H1 (cell line): ENCODE measurements around the gene TRIM65. TPM values are rescaled to one million over a fixed set of nuclear protein-coding genes. Genes with fewer than 3 reads are reported as not detected.

Experiments
- CTCF ChIA-PET: fragments of 300-600 bp; sonication (Branson Sonifier 250); formaldehyde crosslinking; loops from one replicate; lab custom pipeline; 2021; ENCODE audit not compliant: partially characterized antibody; lab: Charles Lee
- POLR2A ChIA-PET: fragments of 300-600 bp; sonication (Branson Sonifier 250); formaldehyde crosslinking; loops from one replicate; lab custom pipeline; 2021; ENCODE audit warnings: inconsistent platforms; ENCODE audit not compliant: partially characterized antibody; lab: Charles Lee
- DNase-seq, 2 experiments: peaks; one replicate each; pipeline versions ENCODE4 v3.0.0 to v3.0.0-alpha.2; 2010 to 2022; ENCODE audit warnings: low spot score in 2 of 2, low read depth in 1 of 2, mixed read lengths in 1 of 2
- FAIRE-seq: peaks from 2 replicates; lab custom pipeline; 2011; peaks lifted over from hg19 to GRCh38; lab: Jason Lieb, UNC
- H2AFZ ChIP-seq: 2 replicates; pipeline ENCODE4 v1.8.1; 2012; ENCODE audit warnings: low read length, inconsistent platforms
- H2AK5ac ChIP-seq: 2 replicates; pipeline ENCODE4 v1.6.1; 2013; ENCODE audit warnings: low read depth, low read length
- H2BK120ac ChIP-seq: replicated peaks from 2 replicates; pipeline ENCODE3; 2013; ENCODE audit warnings: low read depth, low read length, inconsistent platforms
- H2BK12ac ChIP-seq: 2 replicates; pipeline ENCODE4 v1.6.1; 2013; ENCODE audit warnings: low read depth, low read length
- H2BK15ac ChIP-seq: 2 replicates; pipeline ENCODE4 v1.6.1; 2013; ENCODE audit warnings: low read length
- H2BK20ac ChIP-seq: 2 replicates; pipeline ENCODE4 v1.6.1; 2013; ENCODE audit warnings: low read length
- H2BK5ac ChIP-seq: 2 replicates; pipeline ENCODE4 v1.6.1; 2013; ENCODE audit warnings: low read depth, low read length
- H3K14ac ChIP-seq: 2 replicates; pipeline ENCODE4 v1.6.1; 2013; ENCODE audit warnings: inconsistent platforms; ENCODE audit not compliant: insufficient read length
- H3K18ac ChIP-seq: 2 replicates; pipeline ENCODE4 v1.6.1; 2013; ENCODE audit warnings: low read length; ENCODE audit errors: extremely low read depth
- H3K23ac ChIP-seq: 2 replicates; pipeline ENCODE4 v1.6.1; 2013; ENCODE audit warnings: inconsistent platforms; ENCODE audit not compliant: insufficient read length
- H3K23me2 ChIP-seq: 2 replicates; pipeline ENCODE4 v1.6.1; 2013; ENCODE audit warnings: low read depth, low read length
- H3K27ac ChIP-seq: 2 replicates; pipeline ENCODE4 v1.6.1; 2011; ENCODE audit warnings: low read depth, low read length, inconsistent platforms
- H3K27me3 ChIP-seq, 4 experiments: replicated peaks in 1 of 4; 1 replicate in 1 of 4; 2 replicates in 3 of 4; pipeline versions ENCODE4 v1.6.1 to v1.8.1; 2011 to 2013; ENCODE audit warnings: low read length in 3 of 4, mild to moderate bottlenecking in 3 of 4, inconsistent platforms in 2 of 4, mixed read lengths in 2 of 4, moderate library complexity in 1 of 4; ENCODE audit not compliant: control insufficient read depth in 3 of 4, insufficient read depth in 3 of 4; ENCODE audit errors: extremely low read depth in 1 of 4
- H3K36me3 ChIP-seq, 4 experiments: 2 replicates each; pipeline versions ENCODE4 v1.6.1 to v1.8.1; 2011 to 2013; ENCODE audit warnings: mild to moderate bottlenecking in 4 of 4, low read length in 3 of 4, moderate library complexity in 2 of 4, control low read depth in 1 of 4, inconsistent platforms in 1 of 4; ENCODE audit not compliant: insufficient read depth in 4 of 4, control insufficient read depth in 2 of 4
- H3K4ac ChIP-seq: replicated peaks from 2 replicates; pipeline ENCODE3; 2013; ENCODE audit warnings: low read length, low read depth, mixed read lengths, inconsistent platforms; ENCODE audit not compliant: insufficient read length
- H3K4me1 ChIP-seq, 4 experiments: replicated peaks in 1 of 4; 1 replicate in 1 of 4; 2 replicates in 3 of 4; pipeline versions ENCODE4 v1.6.1 to v1.8.1; 2011 to 2013; ENCODE audit warnings: low read length in 3 of 4, inconsistent platforms in 2 of 4, mixed read lengths in 1 of 4; ENCODE audit not compliant: insufficient read depth in 4 of 4, control insufficient read depth in 3 of 4
- H3K4me2 ChIP-seq, 2 experiments: 2 replicates each; pipeline versions ENCODE4 v1.6.1 to v1.8.1; 2011 to 2013; ENCODE audit warnings: low read depth in 2 of 2, low read length in 2 of 2, control low read depth in 1 of 2, inconsistent platforms in 1 of 2, mild to moderate bottlenecking in 1 of 2; ENCODE audit not compliant: insufficient read depth in 1 of 2
- H3K4me3 ChIP-seq, 4 experiments: fragments of 200-600, 300-600 bp in 1 of 4; sonication (generic), shearing (Covaris generic), sonication (Bioruptor Twin) in 1 of 4; 2 replicates each; pipeline versions ENCODE4 v1.5.1 to v1.8.1; 2011 to 2016; ENCODE audit warnings: low read length in 4 of 4, low read depth in 3 of 4, control low read depth in 2 of 4, inconsistent platforms in 2 of 4, mild to moderate bottlenecking in 2 of 4, mixed read lengths in 1 of 4, moderate library complexity in 1 of 4; ENCODE audit not compliant: insufficient read depth in 2 of 4; ENCODE audit errors: extremely low read depth in 1 of 4
- H3K56ac ChIP-seq: replicated peaks from 2 replicates; pipeline ENCODE3; 2013; ENCODE audit warnings: low read depth, mild to moderate bottlenecking, mixed read lengths, low read length, inconsistent platforms; ENCODE audit not compliant: insufficient read length
- H3K79me1 ChIP-seq: 2 replicates; pipeline ENCODE4 v1.6.1; 2013; ENCODE audit warnings: low read depth, low read length, control low read depth
- H3K79me2 ChIP-seq, 2 experiments: 2 replicates each; pipeline versions ENCODE4 v1.6.1 to v1.8.1; 2012 to 2013; ENCODE audit warnings: low read length in 2 of 2, mild to moderate bottlenecking in 2 of 2, inconsistent platforms in 1 of 2; ENCODE audit not compliant: insufficient read depth in 2 of 2, control insufficient read depth in 1 of 2
- H3K9ac ChIP-seq, 4 experiments: replicated peaks in 1 of 4; 1 replicate in 1 of 4; 2 replicates in 3 of 4; pipeline versions ENCODE4 v1.6.1 to v1.8.1; 2011 to 2013; ENCODE audit warnings: low read depth in 3 of 4, low read length in 3 of 4, control low read depth in 2 of 4, mild to moderate bottlenecking in 2 of 4, moderate library complexity in 2 of 4, inconsistent platforms in 1 of 4; ENCODE audit errors: extremely low read depth in 1 of 4
- H3K9me3 ChIP-seq, 2 experiments: 2 replicates each; pipeline versions ENCODE4 v1.6.1 to v1.8.1; 2012 to 2013; ENCODE audit warnings: mild to moderate bottlenecking in 2 of 2, moderate library complexity in 2 of 2, control low read depth in 1 of 2, inconsistent platforms in 1 of 2, low read depth in 1 of 2, low read length in 1 of 2, mixed read lengths in 1 of 2; ENCODE audit not compliant: insufficient read depth in 2 of 2
- H4K20me1 ChIP-seq, 2 experiments: replicated peaks in 1 of 2; 2 replicates each; pipeline versions ENCODE3 to v1.8.1; 2011 to 2013; ENCODE audit warnings: inconsistent platforms in 2 of 2, low read length in 2 of 2, mild to moderate bottlenecking in 1 of 2; ENCODE audit not compliant: insufficient read depth in 2 of 2, control insufficient read depth in 1 of 2
- H4K5ac ChIP-seq: 2 replicates; pipeline ENCODE4 v1.6.1; 2013; ENCODE audit warnings: low read length, low read depth, mixed read lengths, inconsistent platforms; ENCODE audit not compliant: insufficient read length
- H4K8ac ChIP-seq: 2 replicates; pipeline ENCODE4 v1.8.0; 2013; ENCODE audit warnings: mild to moderate bottlenecking, moderate library complexity, low read length, inconsistent platforms; ENCODE audit not compliant: insufficient read depth; ENCODE audit errors: extremely low read depth
- H4K91ac ChIP-seq: replicated peaks from 2 replicates; pipeline ENCODE3; 2013; ENCODE audit warnings: low read length, mixed read lengths, inconsistent platforms; ENCODE audit not compliant: insufficient read length
- CBX8 ChIP-seq: fragments of 300-800, 300-1000 bp; sonication (generic); IDR thresholded peaks from 2 replicates; pipeline ENCODE4 v1.7.1; 2016; ENCODE audit warnings: low read depth, low read length, borderline replicate concordance
- GABPA ChIP-seq: IDR thresholded peaks from 2 replicates; pipeline ENCODE4 v1.6.1; 2011; ENCODE audit warnings: mild to moderate bottlenecking, low read length, moderate library complexity, borderline replicate concordance; ENCODE audit not compliant: insufficient read depth
- SRF ChIP-seq: IDR thresholded peaks from 2 replicates; pipeline ENCODE4 v1.6.1; 2011; ENCODE audit warnings: mild to moderate bottlenecking, low read depth, low read length, moderate library complexity
- WGBS, 2 experiments: shearing (Covaris generic) in 1 of 2; methylation state at CpG; one replicate each; pipeline versions ENCODE4 v1.1.6 to v1.1.7; 2013 to 2015; ENCODE audit warnings: low lambda C conversion rate in 2 of 2, mixed read lengths in 2 of 2, inconsistent platforms in 1 of 2, low coverage in 1 of 2, missing lambda C conversion rate in 1 of 2; ENCODE audit not compliant: insufficient replicate concordance in 2 of 2, insufficient coverage in 1 of 2, insufficient read length in 1 of 2; ENCODE audit errors: extremely low coverage in 1 of 2, missing lambda C conversion rate in 1 of 2; 5-methylcytosine and 5-hydroxymethylcytosine counted together
- polyA plus RNA-seq, 7 experiments: library from polyadenylated mRNA; depleted of rRNA in 3 of 7; stranded (reverse) in 5 of 7; unstranded in 2 of 7; fragments of >200 nt in 5 of 7; fragments of 200-250 nt in 2 of 7; gene quantifications; 1 replicate in 5 of 7; 2 replicates in 1 of 7; 4 replicates in 1 of 7; pipeline versions ENCODE4 v1.2.1 to v1.2.3, GENCODE V29; 2011 to 2013; ENCODE audit warnings: missing spikeins in 2 of 7, mixed read lengths in 2 of 7
- total RNA-seq: library from RNA; stranded (reverse); fragmentation: NEBNext Ultra II Directional; extraction: Animal tissue kit (Norgen Biotek cat#: 25700); gene quantifications from 2 replicates; pipeline ENCODE4 v1.2.1, GENCODE V29; 2021

The TRIM65 gene
- total and polyA plus RNA-seq, 2 of the 8 experiments (the other 6 are each of a cell fraction or from before 2014, with no cell fraction given): 21.2 to 48.6 TPM

DNA sequence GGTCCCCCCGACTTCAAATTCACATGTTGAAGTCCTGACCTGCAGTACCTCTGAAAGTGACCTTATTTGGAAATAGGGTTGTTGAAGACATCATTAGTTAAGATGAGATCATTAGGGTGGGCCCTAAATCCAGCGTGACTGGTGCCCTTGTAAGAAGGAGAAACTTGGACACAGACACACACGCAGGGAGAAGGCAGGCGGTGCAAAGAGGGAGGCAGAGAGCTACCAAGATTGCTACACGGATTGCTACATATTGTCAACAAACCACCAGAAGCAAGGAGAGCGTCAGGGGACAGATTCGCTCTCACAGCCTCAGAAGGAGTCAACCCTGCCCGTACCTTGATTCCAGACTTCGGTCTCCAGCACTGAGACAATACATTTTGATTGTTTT lies 34.8 kb downstream of the TRIM65 start:
- WGBS, 2 experiments: 88% methylated on average over 9 of the region's 9 CpGs; no CpG with 5 or more reads in 1 of the 2 experiments
- 0 out of 2 replicates have a peak overlapping the region, but pooled peaks have one; percentile 34 for H2AFZ ChIP-seq
- DNase-seq: no peak
- no peak overlapping the region; the same call in 1 of the 2 replicates for H2AK5ac ChIP-seq
- TF ChIP-seq CBX8 (no peak), SRF (peak; percentile 34; the same call in 1 of the 2 replicates), GABPA (no peak)
- H3K27ac ChIP-seq: no peak overlapping the region
- no peak overlapping the region for H4K8ac ChIP-seq
- no peaks in the 10 kb centered on the region for H4K20me1 ChIP-seq
- H3K18ac ChIP-seq: no peak overlapping the region
- FAIRE-seq: no peak
- CTCF ChIA-PET: interaction anchor here (0.8 to 27.2 kb wide), 18 partner anchors 9 to 704 kb away, joined by 3 to 563 read pairs (median 5); partner anchors contain the start of genes TRIM47, TRIM65 and UNC13D
- no peak overlapping the region for H4K5ac ChIP-seq
- no peak overlapping the region for H3K56ac ChIP-seq
- peaks cover 0 to 3% (median 1%) of the 10 kb centered on the region in 4 experiments; a peak in 4 of 7 replicates for H3K4me1 ChIP-seq
- no peaks in the 10 kb centered on the region for H3K9me3 ChIP-seq
- no peak overlapping the region for H3K4me3 ChIP-seq
- POLR2A ChIA-PET: interaction anchor here (0.6 to 2.2 kb wide), 11 partner anchors 11 to 83 kb away, joined by 3 to 12 read pairs (median 4); partner anchors contain the start of gene UNK
- no peak overlapping the region for H3K14ac ChIP-seq
- no peak overlapping the region for H4K91ac ChIP-seq
- H3K79me2 ChIP-seq: no peaks in the 10 kb centered on the region
- H3K4ac ChIP-seq: no peak overlapping the region
- no peak overlapping the region for H3K9ac ChIP-seq
- no peaks in the 10 kb centered on the region for H3K23me2 ChIP-seq
- no peak overlapping the region for H3K23ac ChIP-seq
- H3K27me3 ChIP-seq: no peaks in the 10 kb centered on the region
- no peaks in the 10 kb centered on the region for H3K79me1 ChIP-seq
- peak overlapping the region; percentile 88 for H2BK15ac ChIP-seq
- no peak overlapping the region for H3K4me2 ChIP-seq
- H2BK12ac ChIP-seq: peak overlapping the region; percentile 68; the same call in 1 of the 2 replicates
- H3K36me3 ChIP-seq: no peaks in the 10 kb centered on the region
- no peak overlapping the region for H2BK120ac ChIP-seq
- H2BK5ac ChIP-seq: no peak overlapping the region
- no peak overlapping the region for H2BK20ac ChIP-seq
